ENCODE results near the gene TSPAN18. TPM values are rescaled to one million over a fixed set of nuclear protein-coding genes. Genes with fewer than 3 reads are reported as not detected.

TSPAN18 gene
- total RNA-seq, 2 experiments from 2014 or later, result 1.4 to 2.3 TPM

DNA sequence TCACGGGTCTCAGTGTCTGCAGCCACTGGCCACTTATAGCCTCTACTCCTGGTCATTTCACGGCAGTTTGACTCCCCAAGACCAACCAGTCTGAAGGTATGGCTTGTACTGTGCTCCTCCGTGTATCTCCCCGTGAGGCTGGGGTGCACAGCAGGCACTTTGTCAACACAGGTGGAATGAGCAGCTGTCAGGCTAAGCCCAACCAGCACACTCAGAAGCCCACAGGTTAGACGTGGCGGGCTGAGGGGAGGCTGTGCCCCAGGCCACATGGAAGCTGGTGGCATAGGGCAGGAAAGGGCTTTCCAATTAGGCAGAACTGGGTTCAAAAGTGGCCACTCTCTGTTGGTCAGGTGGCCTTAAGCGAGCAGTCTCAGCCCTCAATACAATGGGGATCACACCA is 216.9 kb downstream of the TSPAN18 start:
- CTCF ChIA-PET, result interaction anchor here (0.7 to 24.4 kb wide), 3 partner anchors 127 to 347 kb away, joined by 3 to 798 read pairs (median 3); no protein-coding TSS in a partner anchor
- intact Hi-C loops (cut with DNase I, micrococcal nuclease), result loop anchor here in 1 of 2 experiments (10.0 kb wide), 1 partner anchor 391 kb away; no protein-coding TSS in a partner anchor

DNA sequence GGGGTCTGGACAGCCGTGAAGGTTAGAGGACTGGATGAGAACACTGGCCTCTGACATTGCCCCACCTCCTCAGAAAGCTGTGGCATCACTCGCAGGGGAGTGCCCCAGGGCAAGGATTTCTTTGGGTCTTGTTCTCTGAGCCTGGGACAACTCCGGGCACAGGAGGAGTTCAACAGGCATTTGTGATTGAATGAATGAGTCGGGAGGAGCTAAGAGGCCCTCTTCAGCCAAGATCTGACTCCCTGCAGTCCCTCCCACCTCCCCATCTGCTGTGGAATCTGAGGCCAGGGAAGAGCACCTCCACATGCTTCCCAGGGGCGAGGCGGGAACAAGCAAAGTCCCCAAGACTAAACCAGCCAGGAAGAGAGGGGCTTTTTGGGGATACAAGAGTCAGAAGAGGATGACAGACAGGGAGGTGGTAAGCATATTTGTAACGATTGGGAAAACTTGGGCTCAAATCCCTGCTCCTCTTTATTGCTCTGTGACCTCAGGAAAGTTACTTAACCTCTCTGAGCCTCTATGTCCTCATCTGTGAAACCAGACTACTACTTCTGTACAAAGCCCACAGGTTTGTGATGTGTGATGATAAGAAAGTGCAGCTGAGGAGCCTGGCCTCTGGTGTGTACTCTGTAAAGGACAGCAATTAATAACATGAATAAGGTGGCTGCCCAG is 217.6 kb downstream of the TSPAN18 start:
- no peak overlapping the region for H3K4me3 Mint-ChIP-seq
- CTCF ChIA-PET, result interaction anchor here (0.6 to 24.4 kb wide), 5 partner anchors 8 to 346 kb away, joined by 3 to 798 read pairs (median 8); no protein-coding TSS in a partner anchor
- no peaks in the 10 kb centered on the region for H3K36me3 Mint-ChIP-seq (ENCODE audit: low read depth)
- no peaks in the 10 kb centered on the region for H3K27me3 Mint-ChIP-seq
- DNase-seq (no peak), ATAC-seq (no peak)
- intact Hi-C loops (cut with DNase I, micrococcal nuclease), result loop anchor here in 1 of 2 experiments (10.0 kb wide), 1 partner anchor 390 kb away; no protein-coding TSS in a partner anchor
- no peaks in the 10 kb centered on the region for H3K9me3 Mint-ChIP-seq (ENCODE audit: low read depth)
- POLR2A ChIA-PET, result no interaction called here
- H3K27ac Mint-ChIP-seq, result no peak overlapping the region
- H3K4me1 Mint-ChIP-seq, result peaks cover 24% of the 10 kb centered on the region

More for the DNA sequence above, 216.9 kb downstream of the TSPAN18 start:
- no peaks in the 10 kb centered on the region for H3K9me3 Mint-ChIP-seq (ENCODE audit: low read depth)
- no peaks in the 10 kb centered on the region for H3K27me3 Mint-ChIP-seq
- no peak for DNase-seq
- H3K4me3 Mint-ChIP-seq, result no peak overlapping the region
- peaks cover 24% of the 10 kb centered on the region for H3K4me1 Mint-ChIP-seq
- POLR2A ChIA-PET, result no interaction called here
- ATAC-seq, result no peak
- H3K27ac Mint-ChIP-seq, result no peak overlapping the region
- H3K36me3 Mint-ChIP-seq (ENCODE audit: low read depth), result no peaks in the 10 kb centered on the region

DNA sequence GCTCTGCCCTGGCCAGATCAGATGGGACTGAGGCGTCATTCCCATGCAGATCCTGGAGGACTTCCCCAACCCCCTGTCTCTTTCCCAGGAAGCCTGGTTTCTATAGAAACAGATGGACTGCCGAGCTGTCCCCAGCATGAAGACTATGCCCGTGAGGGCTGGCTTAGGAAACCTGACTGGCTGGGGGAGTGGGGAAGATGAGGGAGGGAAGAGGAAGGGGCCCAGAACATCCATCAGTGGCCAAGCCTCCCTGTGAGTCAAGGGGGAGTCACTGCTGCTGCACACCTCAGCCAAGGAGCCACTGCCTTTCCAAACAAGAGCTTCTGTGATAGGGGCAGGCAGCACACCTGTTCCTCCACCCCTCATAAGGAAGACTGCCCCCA is 218.1 kb downstream of the TSPAN18 start:
- CTCF ChIA-PET, result interaction anchor here (0.6 to 24.4 kb wide), 4 partner anchors 8 to 158 kb away, joined by 3 to 798 read pairs (median 10); no protein-coding TSS in a partner anchor
- no peaks in the 10 kb centered on the region for H3K36me3 Mint-ChIP-seq (ENCODE audit: low read depth)
- no peak overlapping the region for H3K4me3 Mint-ChIP-seq
- no peaks in the 10 kb centered on the region for H3K27me3 Mint-ChIP-seq
- ATAC-seq, result no peak
- no peak for DNase-seq
- H3K27ac Mint-ChIP-seq, result no peak overlapping the region
- H3K4me1 Mint-ChIP-seq, result peaks cover 24% of the 10 kb centered on the region
- POLR2A ChIA-PET, result interaction anchor here (0.7 kb wide), 1 partner anchor 121 kb away, joined by 4 read pairs; no protein-coding TSS in a partner anchor
- no peaks in the 10 kb centered on the region for H3K9me3 Mint-ChIP-seq (ENCODE audit: low read depth)
- intact Hi-C loops (cut with DNase I, micrococcal nuclease), result loop anchor here in 1 of 2 experiments (10.0 kb wide), 1 partner anchor 390 kb away; no protein-coding TSS in a partner anchor

DNA sequence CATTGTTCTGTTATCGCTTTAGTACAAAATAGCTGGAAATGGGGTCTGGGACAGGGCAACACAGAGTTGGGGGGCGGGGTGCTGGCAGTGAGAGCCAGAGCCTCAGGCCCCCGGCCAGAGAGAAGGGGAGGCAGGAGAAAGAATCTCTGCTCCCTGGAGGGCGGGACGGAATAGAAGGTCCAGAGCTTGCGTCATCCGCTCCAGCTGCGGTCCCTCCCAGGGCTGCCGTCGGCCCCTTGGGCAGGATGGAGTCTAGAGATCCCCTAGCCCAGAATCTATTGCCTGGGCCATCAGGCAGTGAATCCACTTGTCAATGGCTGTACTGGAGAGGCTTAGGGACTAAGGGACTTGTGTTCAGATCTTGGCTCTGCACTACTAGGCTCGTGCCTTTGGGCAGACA is 218.9 kb downstream of the TSPAN18 start:
- no peak for ATAC-seq
- no peaks in the 10 kb centered on the region for H3K9me3 Mint-ChIP-seq (ENCODE audit: low read depth)
- no peak overlapping the region for H3K27ac Mint-ChIP-seq
- DNase-seq, result no peak
- H3K4me3 Mint-ChIP-seq, result no peak overlapping the region
- peaks cover 24% of the 10 kb centered on the region for H3K4me1 Mint-ChIP-seq
- no peaks in the 10 kb centered on the region for H3K36me3 Mint-ChIP-seq (ENCODE audit: low read depth)
- ChIA-PET POLR2A (interaction anchor here (0.7 kb wide), 1 partner anchor 120 kb away, joined by 4 read pairs; no protein-coding TSS in a partner anchor), CTCF (interaction anchor here (0.7 to 24.4 kb wide), 5 partner anchors 9 to 157 kb away, joined by 3 to 798 read pairs (median 8); no protein-coding TSS in a partner anchor)
- H3K27me3 Mint-ChIP-seq, result no peaks in the 10 kb centered on the region
- intact Hi-C loops (cut with DNase I, micrococcal nuclease), result loop anchor here in 1 of 2 experiments (10.0 kb wide), 1 partner anchor 389 kb away; no protein-coding TSS in a partner anchor

DNA sequence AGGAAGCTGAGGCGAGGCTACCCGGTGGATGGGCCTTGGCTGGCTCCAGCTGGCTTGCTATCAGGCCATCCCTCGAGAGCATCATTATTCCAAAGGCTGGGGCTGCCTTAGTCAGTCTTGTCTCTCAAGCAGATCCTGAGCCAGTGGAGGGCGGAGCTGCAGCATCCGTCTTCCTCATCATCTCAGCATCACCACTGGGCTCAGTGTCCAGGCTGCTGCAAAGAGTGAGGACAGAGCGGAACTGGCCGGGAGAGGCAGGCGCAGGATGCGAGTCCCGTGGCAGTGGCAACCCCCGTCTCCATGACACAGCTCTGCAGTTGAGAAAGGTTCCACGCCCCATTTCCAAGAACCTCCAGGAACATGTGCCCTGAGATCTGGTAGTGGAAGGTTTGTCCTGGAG is 219.5 kb downstream of the TSPAN18 start:
- no peaks in the 10 kb centered on the region for H3K27me3 Mint-ChIP-seq
- H3K27ac Mint-ChIP-seq, result no peak overlapping the region
- ATAC-seq (no peak), DNase-seq (no peak)
- H3K4me1 Mint-ChIP-seq, result peaks cover 24% of the 10 kb centered on the region
- CTCF ChIA-PET, result interaction anchor here (0.7 to 24.4 kb wide), 5 partner anchors 10 to 157 kb away, joined by 3 to 798 read pairs (median 8); no protein-coding TSS in a partner anchor
- no peaks in the 10 kb centered on the region for H3K9me3 Mint-ChIP-seq (ENCODE audit: low read depth)
- no peak overlapping the region for H3K4me3 Mint-ChIP-seq
- POLR2A ChIA-PET, result interaction anchor here (0.9 kb wide), 1 partner anchor 134 kb away, joined by 3 read pairs; no protein-coding TSS in a partner anchor
- H3K36me3 Mint-ChIP-seq (ENCODE audit: low read depth), result no peaks in the 10 kb centered on the region
- intact Hi-C loops (cut with DNase I, micrococcal nuclease), result loop anchor here in 1 of 2 experiments (10.0 kb wide), 1 partner anchor 389 kb away; no protein-coding TSS in a partner anchor

DNA sequence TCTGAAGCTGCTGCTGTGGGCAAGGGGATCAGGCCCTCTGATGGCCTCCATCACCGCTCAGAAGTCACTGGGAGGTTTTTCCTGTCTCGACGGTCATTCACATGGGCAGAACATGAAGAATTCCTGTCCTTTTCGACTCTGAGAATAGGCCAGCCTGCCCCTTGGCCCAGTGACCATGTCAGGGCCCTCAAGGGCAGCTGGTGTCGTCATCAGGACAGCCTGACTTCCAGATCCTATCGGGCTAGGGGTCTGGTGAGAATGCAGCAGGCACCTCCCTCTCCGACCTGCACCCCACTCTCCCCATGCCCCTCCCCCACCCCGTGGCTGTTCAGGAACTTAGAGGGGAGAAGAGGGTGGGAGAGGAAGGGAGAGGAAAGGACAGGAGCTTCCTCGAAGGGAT is 220.4 kb downstream of the TSPAN18 start:
- H3K27me3 Mint-ChIP-seq, result no peaks in the 10 kb centered on the region
- no peak overlapping the region for H3K4me3 Mint-ChIP-seq
- ATAC-seq, result no peak
- ChIA-PET POLR2A (interaction anchor here (0.9 kb wide), 1 partner anchor 133 kb away, joined by 3 read pairs; no protein-coding TSS in a partner anchor), CTCF (interaction anchor here (0.7 to 24.4 kb wide), 5 partner anchors 9 to 156 kb away, joined by 3 to 798 read pairs (median 8); no protein-coding TSS in a partner anchor)
- intact Hi-C loops (cut with DNase I, micrococcal nuclease), result loop anchor here in 1 of 2 experiments (10.0 kb wide), 1 partner anchor 388 kb away; no protein-coding TSS in a partner anchor
- no peak for DNase-seq
- no peaks in the 10 kb centered on the region for H3K36me3 Mint-ChIP-seq (ENCODE audit: low read depth)
- H3K4me1 Mint-ChIP-seq, result peaks cover 21% of the 10 kb centered on the region
- H3K27ac Mint-ChIP-seq, result no peak overlapping the region
- no peaks in the 10 kb centered on the region for H3K9me3 Mint-ChIP-seq (ENCODE audit: low read depth)

DNA sequence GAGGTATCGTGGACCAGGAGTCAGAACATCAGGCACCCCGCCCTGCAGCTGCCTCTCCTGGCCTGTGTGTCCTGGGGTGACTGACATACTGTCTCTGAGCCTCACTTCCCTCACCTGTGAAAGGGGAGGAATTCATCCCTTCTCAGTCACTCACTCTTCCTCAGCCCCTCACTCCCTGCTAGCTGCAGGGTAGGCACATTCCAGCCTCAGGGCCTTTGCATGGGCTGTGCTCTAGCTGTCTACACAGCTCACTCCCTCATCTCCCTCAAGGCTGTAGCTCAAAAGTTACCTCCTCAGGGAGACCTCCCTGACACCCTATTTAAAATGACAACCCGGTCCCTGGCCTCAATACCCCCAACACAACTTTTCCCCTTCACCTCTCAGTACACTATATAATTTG is 221.4 kb downstream of the TSPAN18 start:
- CTCF ChIA-PET, result interaction anchor here (0.8 to 24.4 kb wide), 10 partner anchors 8 to 392 kb away, joined by 3 to 798 read pairs (median 3); no protein-coding TSS in a partner anchor
- Mint-ChIP-seq H3K27ac (no peak overlapping the region), H3K9me3 (ENCODE audit: low read depth) (no peaks in the 10 kb centered on the region), H3K36me3 (ENCODE audit: low read depth) (no peaks in the 10 kb centered on the region), H3K4me1 (peaks cover 12% of the 10 kb centered on the region), H3K4me3 (no peak overlapping the region), H3K27me3 (no peaks in the 10 kb centered on the region)
- DNase-seq (no peak), ATAC-seq (no peak)
- intact Hi-C loops (cut with DNase I, micrococcal nuclease), result loop anchor here in 1 of 2 experiments (10.0 kb wide), 1 partner anchor 387 kb away; no protein-coding TSS in a partner anchor
- POLR2A ChIA-PET, result interaction anchor here (0.5 kb wide), 1 partner anchor 832 kb away, joined by 3 read pairs; no protein-coding TSS in a partner anchor

DNA sequence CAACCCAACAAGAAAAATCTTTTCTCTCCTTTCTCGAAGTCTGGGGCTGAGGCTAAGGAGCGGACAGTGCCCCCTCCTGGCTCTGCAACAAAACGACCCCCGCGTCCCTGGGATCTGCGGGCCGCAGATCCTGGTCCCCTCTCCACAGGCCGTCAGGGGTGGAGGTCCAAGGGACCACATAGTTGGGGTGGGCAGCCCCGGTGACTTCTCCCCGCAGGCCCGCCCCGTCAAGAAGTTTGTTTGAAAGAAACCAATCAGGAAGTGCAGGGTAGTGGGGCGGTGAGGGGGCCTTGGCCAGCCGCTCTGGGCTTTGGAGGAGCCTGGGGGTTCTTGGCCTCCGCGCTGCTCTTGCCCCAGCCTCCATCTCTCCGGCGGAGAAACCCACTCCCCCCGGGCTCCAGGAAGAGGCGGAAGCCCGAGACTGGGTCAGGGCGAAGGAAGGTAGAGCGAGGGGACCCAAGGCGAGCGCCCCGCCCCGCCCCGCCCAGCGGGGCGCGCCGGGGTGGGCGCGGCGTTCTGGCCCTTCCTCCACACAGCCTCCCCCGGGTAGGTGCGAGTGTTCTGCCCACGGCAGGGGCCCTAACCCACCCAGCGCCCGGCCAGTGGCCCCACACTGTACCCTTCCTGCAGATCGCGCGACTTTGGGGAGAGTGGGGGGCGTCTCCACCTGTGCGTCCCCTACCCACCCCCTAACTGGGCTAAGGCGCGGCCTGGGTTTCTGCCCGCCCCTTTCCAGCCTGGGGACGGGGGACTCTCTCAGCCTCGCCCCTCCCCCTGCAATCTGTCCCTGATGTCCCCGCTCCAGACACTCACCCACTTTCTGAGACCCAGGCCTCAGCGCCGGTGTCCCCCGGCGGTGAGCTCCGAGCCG is 222.6 kb downstream of the TSPAN18 start:
- H3K27ac Mint-ChIP-seq, result no peak overlapping the region
- no peaks in the 10 kb centered on the region for H3K36me3 Mint-ChIP-seq (ENCODE audit: low read depth)
- H3K4me1 Mint-ChIP-seq, result peaks cover 5% of the 10 kb centered on the region
- no peaks in the 10 kb centered on the region for H3K27me3 Mint-ChIP-seq
- DNase-seq, result peak; percentile 57
- no peaks in the 10 kb centered on the region for H3K9me3 Mint-ChIP-seq (ENCODE audit: low read depth)
- ChIA-PET CTCF (interaction anchor here (0.5 to 24.4 kb wide), 10 partner anchors 9 to 391 kb away, joined by 3 to 798 read pairs (median 4); no protein-coding TSS in a partner anchor), POLR2A (no interaction called here)
- H3K4me3 Mint-ChIP-seq, result peak overlapping the region; percentile 71
- ATAC-seq, result peak; percentile 15
- intact Hi-C loops (cut with DNase I, micrococcal nuclease), result loop anchor here (2.0 to 10.0 kb wide), 2 partner anchors 197 to 385 kb away; partner anchors contain the start of gene PRDM11 (in 1 of the 2)

DNA sequence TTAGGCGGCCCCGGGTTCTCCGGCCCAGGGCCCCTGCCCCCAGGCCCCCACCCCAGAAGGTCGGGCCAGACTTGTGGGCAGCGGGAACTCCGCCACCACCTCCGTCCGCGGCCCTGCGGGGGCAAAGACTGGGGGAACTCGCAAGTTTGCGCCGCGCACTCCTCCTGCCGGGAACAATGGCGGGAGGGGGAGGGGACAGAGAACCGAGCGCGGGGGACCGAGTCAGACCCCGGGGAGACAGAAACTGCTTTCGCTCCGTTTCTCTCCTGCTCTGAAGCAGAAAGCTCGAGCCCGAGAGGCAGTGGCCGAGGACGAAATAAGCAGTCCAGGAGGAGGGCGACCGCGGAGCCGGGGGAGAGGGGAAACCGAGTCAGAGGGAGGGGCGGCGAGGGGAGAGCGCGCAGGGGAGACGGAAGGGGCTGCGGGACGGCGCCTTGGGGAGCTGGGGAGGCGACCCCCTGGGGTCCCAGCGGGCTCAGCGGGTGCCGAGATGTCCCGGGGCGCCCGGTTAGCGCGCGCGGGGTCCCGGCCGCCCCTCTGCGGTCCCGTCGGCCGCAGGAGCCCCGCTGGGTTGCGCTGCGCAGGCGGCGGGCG is 223.4 kb downstream of the TSPAN18 start:
- Mint-ChIP-seq H3K4me1 (peaks cover 5% of the 10 kb centered on the region), H3K36me3 (ENCODE audit: low read depth) (no peaks in the 10 kb centered on the region), H3K9me3 (ENCODE audit: low read depth) (no peaks in the 10 kb centered on the region), H3K27me3 (no peaks in the 10 kb centered on the region), H3K27ac (no peak overlapping the region), H3K4me3 (peak overlapping the region; percentile 71)
- POLR2A ChIA-PET, result no interaction called here
- ATAC-seq (no peak), DNase-seq (peak; percentile 54)
- intact Hi-C loops (cut with DNase I, micrococcal nuclease), result loop anchor here in 1 of 2 experiments (2.0 kb wide), 1 partner anchor 197 kb away; the partner anchor contains the start of gene PRDM11
- CTCF ChIA-PET, result interaction anchor here (0.5 to 1.4 kb wide), 8 partner anchors 12 to 513 kb away, joined by 3 to 5 read pairs (median 3); no protein-coding TSS in a partner anchor
